ENCODE data around the gene GPR160. TPM values are rescaled to one million over a fixed set of nuclear protein-coding genes. Genes with fewer than 3 reads are reported as not detected.

The GPR160 gene
- total RNA-seq, 4 donors from 2014 or later = 0.88 to 4.5 (median 2.9) TPM

GRCh38 chr3:170095771-170096170 lies 58.0 kb downstream of the GPR160 start:
- 31 to 37% methylated on average over 4 of the region's 4 CpGs for WGBS, 2 donors
- intact Hi-C loops (cut with DNase I) = no loop called here
- TF ChIP-seq POLR2A (IDR thresholded peaks at IDR 0.05) = no peak
- TF ChIP-seq CTCF (IDR thresholded peaks at IDR 0.05) = no peak

GRCh38 chr3:170096342-170096741 lies 58.5 kb downstream of the GPR160 start:
- intact Hi-C loops (cut with DNase I) = no loop called here
- Histone ChIP-seq H3K36me3 (peaks cover 0 to 98% (median 30%) of the 10 kb centered on the region in 3 donors), H3K4me3 (no peak overlapping the region), H3K4me1 (peaks cover 0 to 6% (median 0%) of the 10 kb centered on the region in 3 donors), H3K27me3 (no peaks in the 10 kb centered on the region), H3K9me3 (no peaks in the 10 kb centered on the region), H3K27ac (no peak overlapping the region)
- TF ChIP-seq POLR2A (IDR thresholded peaks at IDR 0.05) = no peak
- no peak for TF ChIP-seq CTCF (IDR thresholded peaks at IDR 0.05)
- no peak for DNase-seq
- 90 to 94% methylated on average over 3 of the region's 3 CpGs for WGBS, 2 donors

More at GRCh38 chr3:170095771-170096170, 58.0 kb downstream of the GPR160 start:
- Histone ChIP-seq H3K27ac (no peak overlapping the region), H3K9me3 (no peaks in the 10 kb centered on the region), H3K27me3 (no peaks in the 10 kb centered on the region), H3K4me3 (no peak overlapping the region), H3K36me3 (peaks cover 0 to 97% (median 30%) of the 10 kb centered on the region in 3 donors), H3K4me1 (peaks cover 0 to 6% (median 0%) of the 10 kb centered on the region in 3 donors)
- DNase-seq = no peak

- TF ChIP-seq CTCF (IDR thresholded peaks at IDR 0.05) (no peak), POLR2A (IDR thresholded peaks at IDR 0.05) (no peak)
- no peak overlapping the region for H3K27ac ChIP-seq
- intact Hi-C loops (cut with DNase I) = no loop called here
- peaks cover 3 to 100% (median 31%) of the 10 kb centered on the region in 3 donors for H3K36me3 ChIP-seq
- H3K27me3 ChIP-seq = no peaks in the 10 kb centered on the region
- H3K4me1 ChIP-seq = peaks cover 0 to 6% (median 0%) of the 10 kb centered on the region in 3 donors
- H3K9me3 ChIP-seq = no peaks in the 10 kb centered on the region
- DNase-seq = no peak
- WGBS, 2 donors = 41 to 57% methylated on average over 1 of the region's 1 CpG
- H3K4me3 ChIP-seq = no peak overlapping the region
Observed at GRCh38 chr3:170098753-170099152, 61.0 kb downstream of the GPR160 start.

GRCh38 chr3:170100944-170101343 lies 63.1 kb downstream of the GPR160 start:
- H3K4me3 ChIP-seq = no peak overlapping the region
- H3K4me1 ChIP-seq = peaks cover 0 to 2% (median 0%) of the 10 kb centered on the region in 3 donors
- H3K27ac ChIP-seq = no peak overlapping the region
- no peaks in the 10 kb centered on the region for H3K9me3 ChIP-seq
- peaks cover 3 to 100% (median 26%) of the 10 kb centered on the region in 3 donors for H3K36me3 ChIP-seq
- 95 to 96% methylated on average over 1 of the region's 1 CpG for WGBS, 2 donors
- intact Hi-C loops (cut with DNase I) = no loop called here
- TF ChIP-seq CTCF (IDR thresholded peaks at IDR 0.05) (no peak), POLR2A (IDR thresholded peaks at IDR 0.05) (no peak)
- DNase-seq = no peak
- no peaks in the 10 kb centered on the region for H3K27me3 ChIP-seq

- Histone ChIP-seq H3K27me3 (no peaks in the 10 kb centered on the region), H3K27ac (no peak overlapping the region), H3K9me3 (no peaks in the 10 kb centered on the region), H3K4me3 (no peak overlapping the region), H3K36me3 (peaks cover 6 to 98% (median 13%) of the 10 kb centered on the region in 3 donors), H3K4me1 (no peaks in the 10 kb centered on the region)
- DNase-seq = no peak
- WGBS, 2 donors = 91 to 97% methylated on average over 8 of the region's 8 CpGs
- intact Hi-C loops (cut with DNase I) = no loop called here
- TF ChIP-seq CTCF (IDR thresholded peaks at IDR 0.05) (no peak), POLR2A (IDR thresholded peaks at IDR 0.05) (no peak)
Observed at GRCh38 chr3:170102431-170102830, 64.6 kb downstream of the GPR160 start.

Data from esophagus squamous epithelium (tissue), 5 donors.